HG03571 (cell line): ENCODE data around the gene ENGASE.

ENCODE experiments used
- ATAC-seq: cut with Tn5 transposase; IDR thresholded peaks from one replicate; pipeline ENCODE4 v1.9.1; 2021; ENCODE audit not compliant: unreplicated experiment

ENGASE gene

GRCh38 chr17:79135011-79135410 lies 60.4 kb downstream of the ENGASE start:
- ATAC-seq, result no peak

- ATAC-seq, result no peak
Measured at GRCh38 chr17:79135628-79136405, 61.2 kb downstream of the ENGASE start.
